ENCODE data around the gene RFK. TPM values are rescaled to one million over a fixed set of nuclear protein-coding genes. Genes with fewer than 3 reads are reported as not detected.

RFK gene
- total RNA-seq, 1 donor from 2014 or later, result 18.1 TPM

GRCh38 chr9:76424491-76424890 is 30.3 kb upstream of the RFK start:
- Mint-ChIP-seq H3K27ac (ENCODE audit: unreplicated experiment) (no peak overlapping the region), H3K27me3 (ENCODE audit: low read depth) (no peaks in the 10 kb centered on the region), H3K9me3 (ENCODE audit: low read depth) (no peaks in the 10 kb centered on the region), H3K4me3 (ENCODE audit: unreplicated experiment) (no peak overlapping the region), H3K36me3 (ENCODE audit: low read depth) (no peaks in the 10 kb centered on the region), H3K4me1 (ENCODE audit: low read depth) (no peaks in the 10 kb centered on the region)
- no peak for TF ChIP-seq CTCF (IDR thresholded peaks at IDR 0.05)
- DNase-seq (ENCODE audit: low spot score), result no peak

GRCh38 chr9:76423216-76424177 is 29.3 kb upstream of the RFK start:
- no peak for DNase-seq (ENCODE audit: low spot score)
- no peaks in the 10 kb centered on the region for H3K36me3 Mint-ChIP-seq (ENCODE audit: low read depth)
- no peak overlapping the region for H3K4me3 Mint-ChIP-seq (ENCODE audit: unreplicated experiment)
- no peak for TF ChIP-seq CTCF (IDR thresholded peaks at IDR 0.05)
- no peaks in the 10 kb centered on the region for H3K9me3 Mint-ChIP-seq (ENCODE audit: low read depth)
- no peaks in the 10 kb centered on the region for H3K4me1 Mint-ChIP-seq (ENCODE audit: low read depth)
- no peak overlapping the region for H3K27ac Mint-ChIP-seq (ENCODE audit: unreplicated experiment)
- no peaks in the 10 kb centered on the region for H3K27me3 Mint-ChIP-seq (ENCODE audit: low read depth)

GRCh38 chr9:76419782-76420380 is 25.7 kb upstream of the RFK start:
- DNase-seq (ENCODE audit: low spot score), result no peak
- H3K9me3 Mint-ChIP-seq (ENCODE audit: low read depth), result no peaks in the 10 kb centered on the region
- no peaks in the 10 kb centered on the region for H3K36me3 Mint-ChIP-seq (ENCODE audit: low read depth)
- H3K27me3 Mint-ChIP-seq (ENCODE audit: low read depth), result peaks cover 3% of the 10 kb centered on the region
- H3K4me1 Mint-ChIP-seq (ENCODE audit: low read depth), result peaks cover 8% of the 10 kb centered on the region
- no peak overlapping the region for H3K4me3 Mint-ChIP-seq (ENCODE audit: unreplicated experiment)
- H3K27ac Mint-ChIP-seq (ENCODE audit: unreplicated experiment), result no peak overlapping the region
- peak; percentile 77 for TF ChIP-seq CTCF (IDR thresholded peaks at IDR 0.05)

GRCh38 chr9:76417394-76417793 is 23.2 kb upstream of the RFK start:
- Mint-ChIP-seq H3K4me1 (ENCODE audit: low read depth) (peaks cover 8% of the 10 kb centered on the region), H3K36me3 (ENCODE audit: low read depth) (peaks cover 4% of the 10 kb centered on the region), H3K27me3 (ENCODE audit: low read depth) (peaks cover 3% of the 10 kb centered on the region), H3K27ac (ENCODE audit: unreplicated experiment) (no peak overlapping the region), H3K9me3 (ENCODE audit: low read depth) (peaks cover 11% of the 10 kb centered on the region), H3K4me3 (ENCODE audit: unreplicated experiment) (no peak overlapping the region)
- DNase-seq (ENCODE audit: low spot score), result no peak
- no peak for TF ChIP-seq CTCF (IDR thresholded peaks at IDR 0.05)

- Mint-ChIP-seq H3K4me3 (ENCODE audit: unreplicated experiment) (no peak overlapping the region), H3K9me3 (ENCODE audit: low read depth) (peaks cover 11% of the 10 kb centered on the region), H3K27me3 (ENCODE audit: low read depth) (peaks cover 3% of the 10 kb centered on the region), H3K36me3 (ENCODE audit: low read depth) (peaks cover 4% of the 10 kb centered on the region), H3K4me1 (ENCODE audit: low read depth) (peaks cover 8% of the 10 kb centered on the region), H3K27ac (ENCODE audit: unreplicated experiment) (no peak overlapping the region)
- no peak for TF ChIP-seq CTCF (IDR thresholded peaks at IDR 0.05)
- DNase-seq (ENCODE audit: low spot score), result no peak
These were observed 21.5 kb upstream of the RFK start for GRCh38 chr9:76415731-76416130.

Data from chondrocyte (in vitro differentiated cells).